Endothelial cell (in vitro differentiated cells): ENCODE results near the gene PRKACA. TPM values are rescaled to one million over a fixed set of nuclear protein-coding genes. Genes with fewer than 3 reads are reported as not detected.

ENCODE experiments used
- DNase-seq: peaks from one replicate; pipeline ENCODE4 v3.0.0; 2021; ENCODE audit warnings: low spot score
- H3K27ac Mint-ChIP-seq: one replicate; pipeline ENCODE4 v1.8.0; 2021; ENCODE audit warnings: mixed read lengths, inconsistent platforms; ENCODE audit not compliant: unreplicated experiment
- H3K27me3 Mint-ChIP-seq: one replicate; pipeline ENCODE4 v1.8.0; 2021; ENCODE audit warnings: mild to moderate bottlenecking, moderate library complexity, mixed read lengths, inconsistent platforms; ENCODE audit not compliant: unreplicated experiment
- H3K36me3 Mint-ChIP-seq: one replicate; pipeline ENCODE4 v1.8.0; 2021; ENCODE audit warnings: mild to moderate bottlenecking, low read depth, mixed read lengths, inconsistent platforms; ENCODE audit not compliant: unreplicated experiment
- H3K4me1 Mint-ChIP-seq: one replicate; pipeline ENCODE4 v1.8.0; 2021; ENCODE audit warnings: mild to moderate bottlenecking, mixed read lengths, inconsistent platforms; ENCODE audit not compliant: unreplicated experiment
- H3K4me3 Mint-ChIP-seq: one replicate; pipeline ENCODE4 v1.8.0; 2021; ENCODE audit warnings: mild to moderate bottlenecking, mixed read lengths, inconsistent platforms; ENCODE audit not compliant: unreplicated experiment
- H3K9me3 Mint-ChIP-seq: one replicate; pipeline ENCODE4 v1.8.0; 2021; ENCODE audit warnings: mixed read lengths, inconsistent platforms; ENCODE audit not compliant: unreplicated experiment
- total RNA-seq: library from RNA; stranded (reverse); fragmentation: NEBNext Ultra II Directional; extraction: Animal tissue kit (Norgen Biotek cat#: 25700); gene quantifications from one replicate; pipeline ENCODE4 v1.2.1, GENCODE V29; 2021; ENCODE audit not compliant: unreplicated experiment
- TF ChIP-seq, protein P1 (sequence below): fragments of 200-600 bp; sonication (generic); IDR thresholded peaks from one replicate; pipeline ENCODE4 v1.5.0; 2021; ENCODE audit warnings: antibody characterized with exemption; ENCODE audit not compliant: unreplicated experiment

Gene PRKACA
- total RNA-seq, 1 donor from 2014 or later, result 122 TPM

GRCh38 chr19:14164082-14164481 lies 46.5 kb upstream of the PRKACA start:
- H3K4me1 Mint-ChIP-seq, result no peaks in the 10 kb centered on the region
- H3K36me3 Mint-ChIP-seq, result peaks cover 6% of the 10 kb centered on the region
- no peaks in the 10 kb centered on the region for H3K9me3 Mint-ChIP-seq
- H3K4me3 Mint-ChIP-seq, result no peak overlapping the region
- no peak for DNase-seq
- peaks cover 14% of the 10 kb centered on the region for H3K27me3 Mint-ChIP-seq
- H3K27ac Mint-ChIP-seq, result no peak overlapping the region
- TF ChIP-seq, protein P1, sequence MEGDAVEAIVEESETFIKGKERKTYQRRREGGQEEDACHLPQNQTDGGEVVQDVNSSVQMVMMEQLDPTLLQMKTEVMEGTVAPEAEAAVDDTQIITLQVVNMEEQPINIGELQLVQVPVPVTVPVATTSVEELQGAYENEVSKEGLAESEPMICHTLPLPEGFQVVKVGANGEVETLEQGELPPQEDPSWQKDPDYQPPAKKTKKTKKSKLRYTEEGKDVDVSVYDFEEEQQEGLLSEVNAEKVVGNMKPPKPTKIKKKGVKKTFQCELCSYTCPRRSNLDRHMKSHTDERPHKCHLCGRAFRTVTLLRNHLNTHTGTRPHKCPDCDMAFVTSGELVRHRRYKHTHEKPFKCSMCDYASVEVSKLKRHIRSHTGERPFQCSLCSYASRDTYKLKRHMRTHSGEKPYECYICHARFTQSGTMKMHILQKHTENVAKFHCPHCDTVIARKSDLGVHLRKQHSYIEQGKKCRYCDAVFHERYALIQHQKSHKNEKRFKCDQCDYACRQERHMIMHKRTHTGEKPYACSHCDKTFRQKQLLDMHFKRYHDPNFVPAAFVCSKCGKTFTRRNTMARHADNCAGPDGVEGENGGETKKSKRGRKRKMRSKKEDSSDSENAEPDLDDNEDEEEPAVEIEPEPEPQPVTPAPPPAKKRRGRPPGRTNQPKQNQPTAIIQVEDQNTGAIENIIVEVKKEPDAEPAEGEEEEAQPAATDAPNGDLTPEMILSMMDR, result no peak

GRCh38 chr19:14162871-14163297 lies 45.3 kb upstream of the PRKACA start:
- TF ChIP-seq, protein P1, result no peak
- H3K27ac Mint-ChIP-seq, result no peak overlapping the region
- peaks cover 7% of the 10 kb centered on the region for H3K27me3 Mint-ChIP-seq
- no peaks in the 10 kb centered on the region for H3K4me1 Mint-ChIP-seq
- DNase-seq, result no peak
- no peaks in the 10 kb centered on the region for H3K9me3 Mint-ChIP-seq
- H3K36me3 Mint-ChIP-seq, result no peaks in the 10 kb centered on the region
- no peak overlapping the region for H3K4me3 Mint-ChIP-seq

DNA sequence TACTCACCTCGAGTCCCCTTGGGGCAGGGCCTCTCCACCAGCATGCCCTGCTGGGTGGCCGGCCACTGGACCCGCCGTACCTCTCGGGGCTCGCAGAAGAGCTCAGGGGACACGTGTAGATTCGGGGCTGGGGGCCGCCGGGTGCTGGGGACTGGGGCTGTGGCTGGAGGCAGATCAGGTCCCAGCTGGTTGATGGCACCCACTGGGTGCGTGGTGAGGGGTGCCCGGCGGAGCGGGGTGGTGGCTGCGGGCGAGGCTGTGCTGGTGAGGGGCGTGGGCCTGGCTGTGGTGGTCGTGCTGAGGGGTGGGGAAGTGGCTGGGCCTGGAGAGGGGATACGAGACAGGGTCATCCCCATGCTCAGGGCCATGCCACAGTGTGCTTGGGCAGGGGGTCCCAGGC lies 43.7 kb upstream of the PRKACA start:
- Mint-ChIP-seq H3K36me3 (no peaks in the 10 kb centered on the region), H3K27me3 (peaks cover 7% of the 10 kb centered on the region), H3K4me1 (no peaks in the 10 kb centered on the region), H3K9me3 (no peaks in the 10 kb centered on the region), H3K4me3 (no peak overlapping the region), H3K27ac (no peak overlapping the region)
- TF ChIP-seq, protein P1, result no peak
- no peak for DNase-seq

GRCh38 chr19:14160017-14160703 lies 42.6 kb upstream of the PRKACA start:
- no peak overlapping the region for H3K4me3 Mint-ChIP-seq

DNA sequence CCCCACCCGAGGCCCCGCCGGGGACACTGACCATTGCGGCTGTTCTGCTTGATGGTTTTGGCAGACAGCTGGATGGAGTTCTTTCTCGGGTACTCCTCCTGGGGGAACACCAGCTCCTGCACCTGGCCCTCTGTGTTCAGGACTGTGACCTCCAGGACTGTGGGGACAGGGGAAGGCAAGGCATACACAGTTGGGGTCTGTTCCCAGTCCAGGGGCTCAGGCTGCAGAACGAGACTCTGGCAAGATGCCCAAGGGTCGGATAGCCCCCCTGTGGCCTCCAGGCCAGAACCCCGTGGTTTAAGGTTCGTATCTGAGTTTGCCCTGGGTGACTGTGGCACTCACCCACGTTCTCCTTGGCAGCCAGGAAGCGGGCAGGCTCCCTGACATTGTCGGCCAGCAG lies 41.5 kb upstream of the PRKACA start:
- no peaks in the 10 kb centered on the region for H3K4me1 Mint-ChIP-seq
- TF ChIP-seq, protein P1, result no peak
- DNase-seq, result no peak
- H3K4me3 Mint-ChIP-seq, result no peak overlapping the region
- H3K27me3 Mint-ChIP-seq, result peaks cover 7% of the 10 kb centered on the region
- H3K36me3 Mint-ChIP-seq, result no peaks in the 10 kb centered on the region
- H3K9me3 Mint-ChIP-seq, result no peaks in the 10 kb centered on the region
- no peak overlapping the region for H3K27ac Mint-ChIP-seq

More at GRCh38 chr19:14160017-14160703, 42.6 kb upstream of the PRKACA start:
- Mint-ChIP-seq H3K27ac (no peak overlapping the region), H3K4me1 (no peaks in the 10 kb centered on the region), H3K36me3 (no peaks in the 10 kb centered on the region), H3K9me3 (no peaks in the 10 kb centered on the region), H3K27me3 (peaks cover 7% of the 10 kb centered on the region)
- no peak for DNase-seq
- TF ChIP-seq, protein P1, result no peak
